Pancreas (tissue), 10 donors: Measurements from ENCODE around the gene CXCL13. TPM values are rescaled to one million over a fixed set of nuclear protein-coding genes. Genes with fewer than 3 reads are reported as not detected.
A peak's percentile ranks its signal among the peaks of the same experiment; 100 is the strongest.

Experiments
- ATAC-seq, 4 donors: fragments of 200-7000 bp; cut with Tn5 transposase; one replicate each; pipeline versions ENCODE4 v1.8.0 to v1.9.1; 2020; ENCODE audit warnings: mild to moderate bottlenecking in 4 of 4, moderate library complexity in 4 of 4
- DNase-seq, 6 donors: peaks; one replicate each; pipeline ENCODE4 v3.0.0-alpha.2; 2020
- FAIRE-seq: peaks from 2 replicates; lab custom pipeline; 2012; peaks lifted over from hg19 to GRCh38; lab: Jason Lieb, UNC
- H3K27ac ChIP-seq, 4 donors: fragments of 200-600 bp; sonication (generic); 1 replicate in 3 of 4; 2 replicates in 1 of 4; pipeline versions ENCODE4 v1.5.0 to v1.8.0; 2020
- H3K27me3 ChIP-seq, 4 donors: fragments of 200-600 bp; one replicate each; pipeline ENCODE4 v1.8.0; 2021
- H3K36me3 ChIP-seq, 3 donors: fragments of 200-600 bp; sonication (generic) in 1 of 3; one replicate each; pipeline versions ENCODE4 v1.5.0 to v1.8.0; 2020 to 2021
- H3K4me1 ChIP-seq, 3 donors: fragments of 200-600 bp; one replicate each; pipeline ENCODE4 v1.8.0; 2021
- H3K4me3 ChIP-seq, 4 donors: fragments of 200-600 bp; sonication (generic) in 2 of 4; one replicate each; pipeline versions ENCODE4 v1.5.0 to v1.8.0; 2020 to 2021
- H3K9me3 ChIP-seq, 4 donors: fragments of 200-600 bp; one replicate each; pipeline ENCODE4 v1.8.0; 2021
- WGBS, 2 donors: extraction: QIAGEN DNeasy Blood & Tissue Kit; methylation state at CpG; one replicate each; pipeline ENCODE4 v1.1.7; 2013; 5-methylcytosine and 5-hydroxymethylcytosine counted together
- intact Hi-C, 3 donors: fragments of 100-400 bp; cut with DNase I; formaldehyde crosslinking; loops; one replicate each; pipeline versions ENCODE4 v1.11.1 to v1.14.2; 2022
- polyA plus RNA-seq, 2 donors: library from polyadenylated mRNA; stranded (reverse); fragments of 200-250 nt; gene quantifications; one replicate each; pipeline ENCODE4 v1.2.3, GENCODE V29; 2013
- total RNA-seq, 6 donors: library from RNA; stranded (reverse); fragmentation: NEBNext Ultra II Directional in 4 of 6; extraction: Animal tissue kit (Norgen Biotek cat#: 25700) in 4 of 6; gene quantifications; one replicate each; pipeline versions ENCODE4 v1.2.1 to v1.2.4, GENCODE V29; 2021 to 2023
- TF ChIP-seq, protein P1 (sequence below), 4 donors: fragments of 200-600 bp; sonication (generic) in 3 of 4; IDR thresholded peaks; one replicate each; pipeline versions ENCODE4 v1.5.0 to v1.8.0; 2021; ENCODE audit warnings: antibody characterized with exemption in 4 of 4
- donor health status: healthy with polysubstance abuse.
- donor health status: DM: no; HTN: no; CAD: no; lungs with moderate emphysema.
- donor health status: DM: no; HTN: no; CAD: no.
- donor health status: control.
- donor health status: control.
- donor health status: Bipolar disorder and iron deficiency.
- donor health status: DM: yes; HTN: yes; CAD: no.
- donor health status: DM: no; HTN: no; CAD: no.
- donor health status: DM: no; HTN: no; CAD: no.
- donor health status: DM: yes; HTN: yes; CAD: no.

Gene CXCL13
- total and polyA plus RNA-seq, 8 donors = 0.47 TPM; not detected in 7

- TF ChIP-seq, protein P1, sequence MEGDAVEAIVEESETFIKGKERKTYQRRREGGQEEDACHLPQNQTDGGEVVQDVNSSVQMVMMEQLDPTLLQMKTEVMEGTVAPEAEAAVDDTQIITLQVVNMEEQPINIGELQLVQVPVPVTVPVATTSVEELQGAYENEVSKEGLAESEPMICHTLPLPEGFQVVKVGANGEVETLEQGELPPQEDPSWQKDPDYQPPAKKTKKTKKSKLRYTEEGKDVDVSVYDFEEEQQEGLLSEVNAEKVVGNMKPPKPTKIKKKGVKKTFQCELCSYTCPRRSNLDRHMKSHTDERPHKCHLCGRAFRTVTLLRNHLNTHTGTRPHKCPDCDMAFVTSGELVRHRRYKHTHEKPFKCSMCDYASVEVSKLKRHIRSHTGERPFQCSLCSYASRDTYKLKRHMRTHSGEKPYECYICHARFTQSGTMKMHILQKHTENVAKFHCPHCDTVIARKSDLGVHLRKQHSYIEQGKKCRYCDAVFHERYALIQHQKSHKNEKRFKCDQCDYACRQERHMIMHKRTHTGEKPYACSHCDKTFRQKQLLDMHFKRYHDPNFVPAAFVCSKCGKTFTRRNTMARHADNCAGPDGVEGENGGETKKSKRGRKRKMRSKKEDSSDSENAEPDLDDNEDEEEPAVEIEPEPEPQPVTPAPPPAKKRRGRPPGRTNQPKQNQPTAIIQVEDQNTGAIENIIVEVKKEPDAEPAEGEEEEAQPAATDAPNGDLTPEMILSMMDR (IDR thresholded peaks at IDR 0.05) = no peak
- intact Hi-C loops = loop anchor here in 1 of 3 donors (10.0 kb wide), 1 partner anchor 207 kb away; no protein-coding TSS in a partner anchor
- FAIRE-seq (no peak), ATAC-seq (no peak), DNase-seq (no peak)
- no peaks in the 10 kb centered on the region for H3K4me1 ChIP-seq
- H3K27me3 ChIP-seq = no peaks in the 10 kb centered on the region
- WGBS, 2 donors = 97 to 100% methylated on average over 1 of the region's 1 CpG
- H3K36me3 ChIP-seq = no peaks in the 10 kb centered on the region
- H3K9me3 ChIP-seq = no peaks in the 10 kb centered on the region
- no peak overlapping the region for H3K27ac ChIP-seq
- H3K4me3 ChIP-seq = no peak overlapping the region
Observed at GRCh38 chr4:77591532-77591931, 14.1 kb upstream of the CXCL13 start.

DNA sequence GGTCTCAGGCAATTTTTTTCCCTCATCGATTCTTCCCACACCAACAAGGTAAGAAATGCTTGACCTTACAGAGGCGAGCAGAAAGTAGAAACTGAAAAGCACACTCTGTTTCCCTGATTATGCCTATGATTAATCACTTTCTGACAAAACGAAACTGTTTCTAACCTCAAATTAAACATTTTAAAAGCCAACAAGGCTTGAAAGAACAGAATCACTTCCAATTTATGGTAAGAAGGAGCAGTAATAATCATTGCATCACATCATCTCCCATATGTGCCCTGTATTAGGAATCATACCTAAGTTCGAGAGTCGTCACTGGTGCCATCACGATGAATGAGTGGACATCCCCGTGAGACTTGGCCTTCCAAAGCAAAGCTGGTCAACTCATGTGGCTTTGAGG lies 12.5 kb upstream of the CXCL13 start:
- Histone ChIP-seq H3K27ac (no peak overlapping the region), H3K4me3 (no peak overlapping the region), H3K27me3 (no peaks in the 10 kb centered on the region), H3K4me1 (no peaks in the 10 kb centered on the region), H3K36me3 (no peaks in the 10 kb centered on the region), H3K9me3 (no peaks in the 10 kb centered on the region)
- 71 to 74% methylated on average over 7 of the region's 7 CpGs for WGBS, 2 donors
- FAIRE-seq (no peak), DNase-seq (no peak), ATAC-seq (no peak)
- TF ChIP-seq, protein P1 (IDR thresholded peaks at IDR 0.05) = no peak
- intact Hi-C loops = loop anchor here in 1 of 3 donors (10.0 kb wide), 1 partner anchor 208 kb away; no protein-coding TSS in a partner anchor

DNA sequence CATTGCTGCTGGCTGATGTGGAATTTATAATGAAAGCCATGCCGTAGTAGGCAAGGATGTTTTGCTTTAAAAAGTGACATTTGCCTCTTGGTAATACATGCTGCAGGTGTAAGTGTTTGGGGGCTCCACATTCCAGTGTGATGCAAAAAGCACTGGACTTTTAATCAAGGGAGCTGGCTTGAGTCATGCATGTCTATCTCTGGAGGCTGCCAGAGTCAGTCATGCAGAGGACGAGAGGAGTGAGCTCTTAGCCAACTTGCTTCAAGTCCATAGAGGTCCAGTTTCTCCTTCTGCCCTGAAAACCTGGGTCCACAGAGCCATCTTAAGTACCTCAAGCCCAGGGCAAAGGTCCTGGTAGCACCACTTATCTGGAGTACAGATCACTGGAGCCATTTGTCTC lies 11.6 kb upstream of the CXCL13 start:
- TF ChIP-seq, protein P1 (IDR thresholded peaks at IDR 0.05) = no peak
- intact Hi-C loops = loop anchor here in 1 of 3 donors (10.0 kb wide), 1 partner anchor 209 kb away; no protein-coding TSS in a partner anchor
- no peak for DNase-seq
- Histone ChIP-seq H3K27ac (no peak overlapping the region), H3K9me3 (no peaks in the 10 kb centered on the region), H3K36me3 (no peaks in the 10 kb centered on the region), H3K27me3 (no peaks in the 10 kb centered on the region), H3K4me3 (no peak overlapping the region), H3K4me1 (no peaks in the 10 kb centered on the region)
- no peak for FAIRE-seq
- WGBS, 2 donors = 72 to 81% methylated on average over 2 of the region's 2 CpGs
- ATAC-seq = no peak

- Histone ChIP-seq H3K4me1 (no peaks in the 10 kb centered on the region), H3K9me3 (no peaks in the 10 kb centered on the region), H3K27me3 (no peaks in the 10 kb centered on the region), H3K36me3 (no peaks in the 10 kb centered on the region), H3K4me3 (no peak overlapping the region), H3K27ac (no peak overlapping the region)
- WGBS, 2 donors = 65 to 80% methylated on average over 4 of the region's 4 CpGs
- TF ChIP-seq, protein P1 (IDR thresholded peaks at IDR 0.05) = no peak
- DNase-seq (no peak), FAIRE-seq (no peak), ATAC-seq (no peak)
- intact Hi-C loops = loop anchor here in 1 of 3 donors (10.0 kb wide), 1 partner anchor 211 kb away; no protein-coding TSS in a partner anchor
Observed at GRCh38 chr4:77595364-77595973, 10.2 kb upstream of the CXCL13 start.

DNA sequence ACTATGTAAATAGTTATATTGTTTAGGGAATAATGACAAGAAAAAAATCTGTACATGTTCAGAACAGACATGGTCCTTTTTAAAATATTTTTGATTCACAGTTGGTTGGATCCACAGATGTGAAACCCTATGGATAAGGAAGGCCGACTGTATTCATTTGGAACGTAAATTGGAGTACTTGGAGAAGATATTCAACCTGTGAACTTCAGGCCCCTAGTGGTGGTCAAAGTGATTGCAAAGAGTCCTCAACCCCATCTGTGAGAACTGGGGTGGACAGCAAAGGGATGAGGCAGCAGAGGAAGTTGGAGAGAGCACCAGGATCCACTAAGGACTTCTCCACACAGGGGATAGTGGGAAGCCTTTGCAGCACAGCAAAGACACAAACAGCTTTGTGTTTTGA lies 6.2 kb upstream of the CXCL13 start:
- DNase-seq (peak in 1 of 6 donors; percentile 43), FAIRE-seq (no peak), ATAC-seq (peak; percentile 50 to 82 (median 72))
- no peaks in the 10 kb centered on the region for H3K9me3 ChIP-seq
- H3K4me3 ChIP-seq = no peak overlapping the region
- H3K27ac ChIP-seq = no peak overlapping the region
- H3K4me1 ChIP-seq = no peaks in the 10 kb centered on the region
- TF ChIP-seq, protein P1 (IDR thresholded peaks at IDR 0.05) = peak; percentile 15 to 57 (median 44)
- no peaks in the 10 kb centered on the region for H3K36me3 ChIP-seq
- intact Hi-C loops = loop anchor here in 1 of 3 donors (10.0 kb wide), 1 partner anchor 215 kb away; no protein-coding TSS in a partner anchor
- 9 to 19% methylated on average over 2 of the region's 2 CpGs for WGBS, 2 donors
- H3K27me3 ChIP-seq = no peaks in the 10 kb centered on the region
